GM18873 (cell line): ENCODE results near the gene TUBB.
"Not testable (repeated sequence)": the region's sequence is repeated elsewhere in the genome, so short reads cannot be mapped to it uniquely, and the experiment has no call there.

Experiments
- ATAC-seq: cut with Tn5 transposase; IDR thresholded peaks from one replicate; pipeline ENCODE4 v1.9.1; 2021; ENCODE audit warnings: mild to moderate bottlenecking, moderate library complexity, moderate number of reproducible peaks; ENCODE audit not compliant: unreplicated experiment, low FRiP score

TUBB gene

GRCh38 chr6:30717129-30717844 is 2.9 kb upstream of the TUBB start, which contains the start of gene MDC1:
Gene MDC1, minus strand, starts transcription at chr6:30717281. Its CDS starts 2,106 bp downstream, at chr6:30715175.
- peak; percentile 70 for ATAC-seq

- ATAC-seq: not testable (repeated sequence)
These were observed 2.1 kb upstream of the TUBB start for GRCh38 chr6:30717845-30718720.

DNA sequence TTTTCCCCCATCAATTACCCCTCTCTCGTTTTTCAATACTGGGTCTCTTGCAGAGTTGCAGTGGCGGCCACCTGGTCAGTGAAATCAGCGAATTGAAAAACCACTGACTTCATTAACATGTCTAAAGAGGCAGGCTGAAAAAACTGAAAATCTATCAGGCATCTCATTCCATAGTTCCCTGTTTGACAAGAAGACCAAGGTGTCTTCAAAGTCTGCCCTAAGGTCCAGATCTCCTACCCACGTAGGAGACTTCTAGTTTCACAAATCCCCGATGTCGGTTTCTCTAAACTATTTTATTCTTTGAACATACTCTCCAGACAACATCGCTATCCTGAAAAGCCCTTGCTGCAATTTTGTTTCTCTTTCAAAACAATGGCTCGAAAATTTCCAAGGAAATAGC is 796 bp upstream of the TUBB start:
- ATAC-seq: no peak

DNA sequence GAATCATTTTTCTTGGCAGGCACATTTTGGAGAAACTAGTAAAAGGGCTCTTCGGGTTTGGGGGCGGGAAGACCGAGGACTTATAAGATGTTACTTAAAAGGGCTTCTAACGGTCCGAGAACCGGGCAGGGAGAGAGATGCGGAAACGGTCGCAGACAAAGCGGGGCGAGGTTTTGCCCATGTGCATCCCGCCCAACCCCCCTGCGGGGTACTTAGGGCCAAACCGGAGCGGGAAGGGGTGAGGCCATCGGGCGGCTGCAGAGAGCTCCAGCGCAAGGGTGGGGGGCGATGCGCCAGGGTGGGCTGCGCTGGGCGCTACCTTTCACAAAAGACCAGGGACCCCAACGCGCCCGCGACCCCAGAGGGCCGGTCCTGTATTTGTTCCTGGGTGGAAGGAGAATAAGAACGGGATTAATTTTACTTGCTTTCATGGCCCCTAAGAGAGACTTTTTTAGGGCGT is 616 bp downstream of the TUBB start:
- ATAC-seq: no peak

DNA sequence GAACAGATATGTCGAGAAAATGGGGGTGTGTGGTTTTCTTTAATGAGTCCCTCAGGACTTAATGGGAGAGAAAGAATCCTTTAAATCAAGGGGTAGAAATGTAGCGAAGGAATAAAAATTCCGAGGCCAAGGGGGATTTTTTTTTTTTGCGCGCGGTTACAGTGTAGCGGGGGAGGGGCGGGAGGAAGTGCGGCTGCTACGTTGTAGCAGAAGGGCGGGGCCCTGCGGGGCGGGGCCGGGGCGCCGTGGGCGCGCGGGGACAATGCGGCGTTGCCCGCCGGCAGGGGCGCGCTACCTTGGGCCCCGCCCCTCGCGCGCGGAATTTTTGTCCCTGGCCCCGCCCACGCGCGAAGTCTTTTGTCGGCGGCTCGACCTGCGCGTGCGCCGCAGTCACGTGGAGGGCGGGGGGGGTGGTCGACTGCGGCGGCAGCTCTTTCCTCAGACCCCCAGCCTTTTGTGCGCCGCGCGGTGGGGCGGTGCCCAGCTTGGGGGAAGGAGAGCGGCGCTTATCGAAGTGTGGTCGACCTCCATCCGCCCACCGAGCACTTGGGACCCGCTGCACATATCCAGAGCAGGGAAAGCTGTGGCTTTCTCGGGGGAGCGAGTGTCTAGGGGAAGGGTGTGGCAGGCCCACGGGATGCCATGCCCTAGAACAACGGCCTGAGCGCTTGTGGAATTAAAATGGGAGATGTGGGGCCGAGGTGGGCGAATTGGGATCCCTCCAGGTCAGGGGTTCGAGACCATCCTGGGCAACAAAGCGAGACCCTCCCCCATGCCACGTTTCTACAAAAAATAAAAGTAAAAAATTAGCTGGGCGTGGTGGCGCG is 1.3 kb downstream of the TUBB start:
- ATAC-seq: no peak

DNA sequence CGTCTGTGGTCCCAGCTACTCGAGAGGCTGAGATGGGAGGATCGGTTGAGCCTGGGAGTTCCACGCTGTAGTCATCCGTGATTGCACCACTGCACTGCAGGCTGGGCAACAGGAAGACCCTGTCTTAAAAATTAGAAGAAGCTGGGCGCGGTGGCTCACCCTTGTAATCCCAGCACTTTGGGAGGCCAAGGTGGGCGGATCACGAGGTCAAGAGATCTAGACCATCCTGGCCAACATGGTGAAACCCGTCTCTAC is 1.8 kb downstream of the TUBB start:
- ATAC-seq: not testable (repeated sequence)

- no peak for ATAC-seq
These were observed 2.3 kb downstream of the TUBB start for GRCh38 chr6:30722280-30723112.

GRCh38 chr6:30723159-30723842 is 3.1 kb downstream of the TUBB start:
- ATAC-seq: not testable (repeated sequence)

DNA sequence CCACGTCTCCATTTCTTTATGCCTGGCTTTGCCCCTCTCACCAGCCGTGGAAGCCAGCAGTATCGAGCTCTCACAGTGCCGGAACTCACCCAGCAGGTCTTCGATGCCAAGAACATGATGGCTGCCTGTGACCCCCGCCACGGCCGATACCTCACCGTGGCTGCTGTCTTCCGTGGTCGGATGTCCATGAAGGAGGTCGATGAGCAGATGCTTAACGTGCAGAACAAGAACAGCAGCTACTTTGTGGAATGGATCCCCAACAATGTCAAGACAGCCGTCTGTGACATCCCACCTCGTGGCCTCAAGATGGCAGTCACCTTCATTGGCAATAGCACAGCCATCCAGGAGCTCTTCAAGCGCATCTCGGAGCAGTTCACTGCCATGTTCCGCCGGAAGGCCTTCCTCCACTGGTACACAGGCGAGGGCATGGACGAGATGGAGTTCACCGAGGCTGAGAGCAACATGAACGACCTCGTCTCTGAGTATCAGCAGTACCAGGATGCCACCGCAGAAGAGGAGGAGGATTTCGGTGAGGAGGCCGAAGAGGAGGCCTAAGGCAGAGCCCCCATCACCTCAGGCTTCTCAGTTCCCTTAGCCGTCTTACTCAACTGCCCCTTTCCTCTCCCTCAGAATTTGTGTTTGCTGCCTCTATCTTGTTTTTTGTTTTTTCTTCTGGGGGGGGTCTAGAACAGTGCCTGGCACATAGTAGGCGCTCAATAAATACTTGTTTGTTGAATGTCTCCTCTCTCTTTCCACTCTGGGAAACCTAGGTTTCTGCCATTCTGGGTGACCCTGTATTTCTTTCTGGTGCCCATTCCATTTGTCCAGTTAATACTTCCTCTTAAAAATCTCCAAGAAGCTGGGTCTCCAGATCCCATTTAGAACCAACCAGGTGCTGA is 3.9 kb downstream of the TUBB start:
- not testable (repeated sequence) for ATAC-seq

- no peak for ATAC-seq
These were observed 4.9 kb downstream of the TUBB start for GRCh38 chr6:30724906-30725667.

DNA sequence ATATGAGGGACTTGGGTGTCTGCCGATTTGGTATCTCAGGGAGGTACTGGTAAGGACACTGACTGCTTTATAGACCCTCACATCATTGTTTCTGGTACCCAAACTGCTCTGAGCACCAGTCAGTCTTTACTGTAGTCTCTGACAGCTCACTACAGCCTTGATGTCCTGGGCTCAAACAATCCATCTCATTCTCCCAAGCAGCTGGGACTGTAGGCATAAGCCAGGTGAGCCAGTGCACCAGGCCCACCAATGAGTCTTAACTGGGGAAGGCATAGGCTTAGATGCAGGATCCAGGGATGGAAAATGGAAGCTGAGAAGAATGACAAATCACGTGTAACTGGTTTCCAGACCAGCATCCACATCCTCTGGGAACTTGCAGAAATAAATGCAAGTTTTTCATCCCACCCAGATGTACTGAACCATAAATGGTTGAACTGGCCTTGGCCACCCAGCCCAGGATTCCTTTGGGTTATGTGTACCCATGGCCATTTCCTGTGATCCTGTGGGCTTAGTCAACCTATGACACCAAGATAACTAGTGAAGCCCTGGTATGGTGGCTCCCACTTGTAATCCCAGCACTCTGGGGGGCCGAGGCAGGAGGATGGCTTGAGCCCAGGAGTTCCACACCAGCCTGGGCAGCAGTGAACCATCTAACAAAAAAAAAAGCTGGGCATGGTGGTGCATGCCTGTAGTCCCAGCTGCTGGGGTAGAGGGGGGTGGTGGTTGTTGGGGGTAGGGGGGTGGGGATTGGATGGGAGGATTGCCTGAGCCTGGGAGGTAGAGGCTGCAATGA is 5.8 kb downstream of the TUBB start:
- ATAC-seq: no peak

DNA sequence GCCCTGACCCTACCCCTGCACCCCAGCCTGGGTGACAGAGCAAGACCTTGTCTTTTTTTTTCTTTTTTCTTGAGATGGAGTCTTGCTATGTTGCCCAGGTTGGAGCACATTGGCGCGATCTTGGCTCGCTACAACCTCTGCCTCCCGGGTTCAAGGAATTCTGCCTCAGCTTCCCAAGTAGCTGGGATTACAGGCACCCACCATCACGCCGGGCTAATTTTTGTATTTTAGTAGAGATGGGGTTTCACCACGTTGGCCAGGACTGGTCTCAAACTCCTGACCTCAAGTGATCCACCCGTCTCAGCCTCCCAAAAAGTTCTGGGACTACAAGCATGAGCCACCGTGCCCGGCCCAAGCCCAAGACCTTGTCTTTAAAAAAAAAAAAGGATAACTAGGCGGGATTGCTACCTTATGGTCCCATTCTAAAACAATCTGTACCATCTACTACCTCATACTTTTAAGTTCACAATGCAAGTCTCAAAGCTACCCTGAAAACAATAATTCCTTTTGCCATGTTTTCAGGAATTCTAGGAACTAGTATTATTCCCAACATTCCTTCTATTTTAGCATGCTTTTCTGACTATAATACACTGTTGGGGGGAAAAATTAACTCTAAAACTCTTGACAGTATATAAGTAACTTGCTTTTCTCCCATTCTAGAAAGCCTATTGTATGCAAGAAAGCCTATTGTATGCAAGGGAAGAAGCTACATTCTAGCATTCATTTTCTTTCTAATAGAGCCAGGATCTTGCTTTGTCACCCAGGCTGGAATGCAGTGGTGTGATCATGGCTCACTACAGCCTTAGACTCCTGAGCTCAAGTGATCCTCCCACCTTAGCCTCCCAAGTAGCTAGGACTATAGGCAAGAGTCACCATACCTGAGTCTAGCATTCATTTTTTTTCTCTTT is 6.6 kb downstream of the TUBB start:
- no peak for ATAC-seq

DNA sequence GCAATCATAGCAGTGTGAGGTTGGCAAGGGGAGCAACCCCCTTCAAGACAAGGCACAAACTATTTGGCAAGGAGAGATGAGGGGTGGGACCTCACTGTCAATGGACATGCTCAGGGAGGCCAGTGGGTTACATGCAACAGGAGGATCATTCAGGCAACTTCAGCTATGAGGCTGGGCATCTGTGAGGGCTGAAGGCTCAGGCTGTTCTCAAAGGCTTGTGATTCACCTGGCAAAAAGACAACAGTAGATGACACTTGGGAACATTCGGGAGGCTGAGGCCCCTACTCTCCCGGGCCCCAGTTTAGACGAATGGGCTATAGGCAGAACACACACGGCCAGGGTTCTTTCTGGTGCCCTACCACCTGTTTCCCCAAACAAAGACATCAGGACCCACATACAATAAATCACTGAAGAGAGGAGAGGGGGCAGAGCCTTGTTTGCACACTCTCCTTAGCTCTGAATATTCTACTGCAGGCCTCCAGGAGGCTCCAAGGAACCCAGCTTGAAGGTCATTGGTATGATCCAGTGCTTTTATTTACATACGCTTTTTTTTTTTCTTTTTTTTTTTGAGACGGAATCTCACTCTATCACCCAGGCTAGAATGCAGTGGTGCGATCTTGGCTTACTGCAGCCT is 7.9 kb downstream of the TUBB start:
- no peak for ATAC-seq

GRCh38 chr6:30730601-30731435 is 10.7 kb downstream of the TUBB start:
- ATAC-seq: no peak
